Head of caudate nucleus (tissue), 42 donors: ENCODE results near the gene KCNE3.
"Not testable (repeated sequence)": the region's sequence is repeated elsewhere in the genome, so short reads cannot be mapped to it uniquely, and the experiment has no call there.

ENCODE experiments used
- DNase-seq, 42 donors: peaks; one replicate each; pipeline versions ENCODE4 v3.0.0 to v3.0.0-alpha.2; 2020 to 2021; ENCODE audit warnings: mixed read lengths in 7 of 42
- intact Hi-C: fragments of 100-400 bp; cut with DNase I; formaldehyde crosslinking; loops from one replicate; pipeline ENCODE4 v1.15.0; 2022

Gene KCNE3

DNA sequence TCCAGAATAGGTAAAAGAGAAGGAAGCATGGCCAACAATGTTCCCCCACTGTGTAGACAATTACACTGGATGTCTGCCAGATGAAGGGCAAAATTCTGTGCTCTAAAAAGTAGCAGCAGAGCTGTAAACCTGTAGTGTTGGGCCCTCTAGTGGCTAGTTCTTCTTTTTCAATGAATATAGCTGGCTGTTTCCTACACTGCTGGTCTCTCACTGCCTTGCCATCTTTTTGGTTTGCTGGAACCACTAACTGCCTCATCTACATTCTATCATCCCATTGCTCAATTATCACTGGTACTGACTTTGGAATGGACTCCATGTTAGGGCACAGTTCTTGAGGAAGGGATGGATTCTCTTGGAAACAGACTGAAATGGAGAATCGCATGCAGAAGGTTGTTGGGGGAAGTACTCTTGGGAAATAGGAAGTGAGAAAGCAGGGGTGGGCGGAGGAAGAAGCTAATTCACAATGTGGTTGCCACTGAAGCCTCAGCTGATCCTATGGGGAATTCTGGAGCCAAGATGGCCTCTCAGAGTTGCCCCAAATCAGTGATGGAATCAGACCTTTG is 17.9 kb downstream of the KCNE3 start:
- peak in 28 of 42 donors; percentile 14 to 80 (median 53) for DNase-seq
- intact Hi-C loops, result loop anchor here (5.0 kb wide), 1 partner anchor 52 kb away; the partner anchor contains the start of gene PGM2L1

DNA sequence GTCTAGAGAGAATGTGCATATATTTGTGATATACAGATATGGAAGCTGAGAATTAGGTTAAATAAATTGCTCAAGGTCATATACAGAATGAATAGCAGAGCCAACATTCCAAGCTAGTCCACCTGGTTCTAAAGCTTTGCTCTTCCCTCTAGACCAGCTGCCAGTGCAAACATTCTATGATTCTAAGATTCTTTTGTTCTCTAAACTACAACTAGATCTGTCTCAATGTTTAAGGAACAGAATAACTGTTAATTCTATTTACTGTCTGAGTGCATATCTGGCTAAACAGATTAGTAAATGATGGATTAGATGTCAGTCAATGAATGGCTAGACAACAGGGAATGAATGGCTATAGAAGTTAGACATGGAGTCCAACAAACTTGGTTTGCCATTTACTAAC is 19.6 kb downstream of the KCNE3 start:
- intact Hi-C loops, result loop anchor here (5.0 kb wide), 1 partner anchor 50 kb away; the partner anchor contains the start of gene PGM2L1
- DNase-seq, result no peak

DNA sequence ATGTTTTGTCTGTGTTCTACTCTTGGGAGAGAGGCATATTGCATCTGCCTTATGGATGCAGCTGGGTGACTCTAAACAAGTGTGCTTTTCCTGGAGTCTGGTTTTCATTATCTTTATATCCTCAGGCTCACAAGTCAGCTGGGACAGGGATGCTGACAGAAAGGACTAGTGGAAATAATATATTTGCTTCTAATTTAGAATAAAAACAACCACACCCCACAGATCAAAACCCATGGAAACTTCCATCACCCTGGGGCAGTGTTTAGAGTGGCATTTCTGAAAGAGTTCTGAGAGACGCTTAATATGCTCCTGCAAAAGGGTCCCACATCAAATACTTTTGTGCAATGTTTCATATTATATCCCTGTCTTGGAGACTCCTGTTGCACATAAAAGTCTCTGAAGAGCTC is 20.8 kb downstream of the KCNE3 start:
- intact Hi-C loops, result loop anchor here (5.0 kb wide), 1 partner anchor 49 kb away; the partner anchor contains the start of gene PGM2L1
- no peak for DNase-seq

DNA sequence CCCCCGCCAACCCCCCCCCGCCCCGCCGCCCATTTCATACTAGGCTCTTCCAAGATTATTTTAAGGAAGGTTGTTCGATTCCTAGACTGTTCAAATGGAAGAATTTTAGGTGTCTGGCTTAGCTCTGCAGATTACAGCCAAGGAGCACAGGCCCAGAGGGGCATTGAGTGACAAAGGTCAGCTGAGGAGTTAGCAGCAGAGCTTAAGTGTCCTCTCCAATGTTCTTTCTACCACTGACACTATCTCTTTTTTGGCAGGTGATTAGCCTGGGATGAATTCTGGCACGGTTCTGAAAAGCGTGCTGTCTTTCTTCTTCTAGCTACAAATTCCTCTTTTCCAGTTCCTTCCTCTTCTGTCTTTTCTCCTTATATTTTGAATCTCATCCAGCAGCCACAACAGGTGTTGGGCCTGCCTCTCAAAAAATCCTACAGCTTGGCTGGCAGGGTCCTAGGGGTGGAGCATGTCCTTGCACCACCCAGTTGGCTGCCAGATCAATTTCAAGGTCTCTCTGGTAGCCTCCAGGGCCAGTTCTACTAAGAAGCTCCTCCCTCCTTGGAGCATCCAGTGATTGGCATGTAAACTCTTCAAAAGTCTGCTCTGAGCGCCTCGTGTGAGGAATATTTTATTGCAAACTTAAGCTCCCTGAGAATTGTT is 23.0 kb downstream of the KCNE3 start:
- intact Hi-C loops, result no loop called here
- DNase-seq, result no peak

DNA sequence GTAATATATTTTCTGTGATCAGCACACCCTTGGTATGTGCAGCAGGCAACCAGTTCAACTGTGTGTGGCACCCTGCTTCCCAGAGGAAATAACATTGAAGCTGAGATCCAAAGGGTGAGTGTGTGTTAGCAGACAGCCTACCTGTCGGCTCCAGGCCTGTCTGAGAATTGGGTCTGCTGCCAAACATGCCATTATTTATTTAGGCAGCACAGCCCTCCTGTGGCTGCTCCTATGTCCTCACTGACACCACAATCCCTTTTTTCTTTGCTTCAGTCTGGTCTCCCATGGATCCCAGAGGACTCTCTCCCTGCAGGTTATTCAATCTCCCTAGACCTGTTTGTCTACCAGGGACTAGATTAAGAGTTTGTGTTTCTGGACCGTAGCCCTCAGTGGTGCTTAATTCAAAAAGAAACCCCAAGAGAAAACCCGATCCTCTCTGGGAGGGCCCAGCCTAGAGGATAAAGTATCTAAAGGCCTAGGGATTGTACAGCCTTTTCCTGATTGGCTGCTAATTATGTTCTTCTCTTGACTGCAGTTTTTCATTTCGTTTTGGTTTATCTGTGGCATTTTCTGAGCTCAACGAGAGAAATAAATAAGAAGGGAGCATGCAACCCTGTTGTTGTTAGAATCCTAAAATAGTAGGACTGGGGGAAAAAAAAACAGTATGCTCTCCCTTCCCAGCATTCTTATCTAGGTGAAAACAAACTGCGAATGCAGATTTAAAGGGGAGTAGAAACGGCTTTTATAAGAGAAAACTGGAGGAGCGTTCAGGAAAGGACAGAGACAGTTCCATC is 24.1 kb downstream of the KCNE3 start:
- intact Hi-C loops, result no loop called here
- DNase-seq, result no peak

DNA sequence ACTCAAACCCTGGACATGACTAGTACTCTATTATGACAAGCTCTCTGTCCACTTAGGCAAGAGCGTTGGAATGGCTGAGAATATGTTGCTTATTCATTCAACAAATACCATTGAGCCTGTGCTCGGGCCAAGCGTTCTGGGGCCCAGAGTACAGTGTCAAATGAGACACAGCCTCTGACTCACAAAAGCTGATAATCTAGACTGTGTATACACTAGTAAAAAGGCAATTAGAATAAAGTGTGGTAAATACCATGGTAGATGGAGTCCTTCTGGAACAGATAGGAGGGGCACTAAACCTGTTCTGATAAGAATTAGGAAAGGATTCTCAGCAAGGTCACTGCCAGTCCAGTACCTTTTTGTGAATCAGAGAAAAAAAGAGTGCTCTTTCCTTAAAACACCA is 24.7 kb downstream of the KCNE3 start:
- no peak for DNase-seq
- intact Hi-C loops, result no loop called here

DNA sequence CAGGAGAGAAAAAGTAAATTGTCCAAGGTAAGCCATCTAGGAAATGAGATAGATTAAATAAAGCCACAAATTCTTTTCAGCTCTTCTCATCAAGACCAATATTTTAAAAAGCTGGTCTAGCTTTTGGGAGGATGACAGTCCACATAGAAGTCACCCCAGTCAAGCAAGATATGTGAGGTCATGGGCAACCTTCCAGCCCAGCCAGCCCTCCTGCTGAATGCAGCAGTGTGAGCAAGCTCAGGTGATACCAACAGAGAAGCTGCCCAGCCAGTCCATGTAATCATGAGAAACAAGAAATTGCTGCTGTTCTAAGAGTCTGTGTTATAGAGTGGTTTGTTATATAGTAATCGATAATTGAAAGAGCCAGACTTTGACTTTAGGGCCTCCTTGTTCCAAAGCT is 28.7 kb downstream of the KCNE3 start:
- intact Hi-C loops, result no loop called here

DNA sequence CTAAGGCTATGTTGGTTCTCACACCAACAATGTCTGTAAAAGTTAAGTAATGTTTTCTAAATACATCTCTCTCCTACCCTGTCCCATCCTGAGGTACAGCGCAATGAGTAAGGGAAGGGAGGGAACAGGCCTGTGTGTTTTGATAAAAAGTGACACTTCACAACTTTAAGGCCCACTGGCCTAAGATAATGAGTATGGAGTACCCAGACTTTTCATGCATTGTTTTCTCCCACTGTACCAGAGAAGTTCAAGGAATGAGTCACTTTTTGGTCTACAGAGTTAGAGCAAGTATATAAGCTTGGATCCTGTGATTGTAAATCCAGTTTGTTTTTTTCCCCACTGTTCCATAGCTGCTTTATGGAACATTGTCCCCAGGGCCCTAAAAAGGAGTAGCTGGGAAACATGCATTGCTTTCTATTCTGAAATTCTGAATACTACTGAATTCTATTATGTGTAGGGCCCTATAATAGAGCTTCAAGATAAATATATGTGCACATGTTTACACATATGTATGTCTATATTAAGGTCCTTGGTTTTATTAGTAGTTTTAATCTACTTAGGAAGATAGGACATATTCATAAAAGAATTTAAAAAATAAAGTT is 29.8 kb downstream of the KCNE3 start:
- intact Hi-C loops, result no loop called here
- DNase-seq, result no peak

More for the DNA sequence above, 28.7 kb downstream of the KCNE3 start:
- DNase-seq, result no peak

DNA sequence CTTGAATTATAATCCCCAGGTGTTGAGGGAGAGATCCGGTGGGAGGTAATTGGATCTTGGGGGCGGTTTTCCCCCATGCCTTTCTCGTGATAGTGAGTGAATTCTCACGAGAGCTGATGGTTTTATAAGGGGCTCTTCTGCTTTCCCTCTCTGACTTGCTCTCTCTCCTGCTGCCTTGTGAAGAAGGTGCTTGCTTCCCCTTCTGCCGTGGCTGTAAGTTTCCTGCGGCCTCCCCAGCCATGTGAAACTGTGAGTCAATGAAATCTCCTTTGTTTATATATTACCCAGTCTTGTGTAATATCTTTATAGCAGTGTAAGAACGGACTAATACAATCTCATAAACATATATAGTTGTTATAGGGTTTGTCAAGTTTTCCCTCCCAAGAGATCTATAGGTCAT is 32.8 kb downstream of the KCNE3 start:
- intact Hi-C loops, result no loop called here
- no peak for DNase-seq

DNA sequence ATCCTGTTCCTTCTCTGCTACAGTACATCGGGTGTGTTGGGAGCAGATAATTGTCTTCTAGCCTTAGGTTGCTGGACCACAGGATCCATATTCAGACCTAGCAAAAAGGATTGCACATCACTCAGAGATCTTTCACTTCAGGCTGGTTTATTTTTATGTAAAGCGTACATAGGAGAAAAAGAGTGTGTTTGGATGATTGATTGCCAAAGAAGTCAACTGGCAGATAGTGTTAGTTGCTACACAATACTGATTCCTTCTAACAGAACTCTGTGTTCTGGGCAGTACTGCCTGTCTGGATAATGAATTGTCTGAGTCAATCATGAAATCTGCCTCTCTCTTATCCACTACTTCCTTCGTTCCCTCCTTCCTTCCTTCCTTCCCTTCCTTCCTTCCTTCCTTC is 38.1 kb downstream of the KCNE3 start:
- intact Hi-C loops, result no loop called here
- DNase-seq, result no peak

DNA sequence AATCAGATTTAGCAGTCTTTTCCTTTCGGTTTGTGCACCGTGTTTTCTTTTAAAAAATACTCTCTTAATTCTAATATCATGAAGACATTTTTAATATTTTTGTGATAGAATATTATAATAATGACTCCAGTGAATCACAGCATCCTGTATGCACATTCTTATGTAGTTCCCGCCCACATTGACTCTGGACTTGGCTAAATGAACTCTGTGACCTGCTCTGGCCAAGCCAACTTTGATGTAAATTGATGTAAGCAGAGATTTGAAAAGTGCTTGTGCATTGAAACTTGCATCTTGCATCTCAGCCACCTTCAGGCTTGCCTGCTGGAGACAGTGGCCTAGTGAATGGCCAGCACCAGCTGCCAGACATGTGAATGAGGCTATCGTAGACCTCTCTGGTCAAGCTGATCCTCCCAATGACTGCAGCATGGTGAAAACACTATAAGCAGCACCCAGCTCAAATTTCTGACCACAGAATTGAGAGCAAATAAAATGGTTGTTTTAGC is 39.9 kb downstream of the KCNE3 start:
- intact Hi-C loops, result no loop called here
- DNase-seq, result no peak

DNA sequence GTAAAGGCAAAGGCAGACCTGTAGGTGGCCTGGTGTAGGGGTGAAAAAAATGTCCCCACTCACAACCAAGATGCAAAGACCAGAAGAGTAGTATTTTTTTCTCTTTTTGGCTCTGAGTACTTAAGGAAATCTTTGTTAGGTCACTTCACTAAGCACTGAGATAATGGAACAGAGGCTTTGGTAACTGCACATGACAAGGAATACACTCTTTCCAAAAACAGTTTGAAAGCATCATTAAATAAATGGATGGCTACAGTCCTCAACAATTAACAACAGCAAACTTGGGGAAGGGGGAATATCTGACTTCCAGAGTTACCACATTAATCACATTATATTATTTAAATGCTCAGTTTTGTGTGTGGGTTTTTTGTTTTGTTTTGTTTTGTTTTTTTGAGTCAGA is 42.2 kb downstream of the KCNE3 start:
- no peak for DNase-seq
- intact Hi-C loops, result no loop called here

DNA sequence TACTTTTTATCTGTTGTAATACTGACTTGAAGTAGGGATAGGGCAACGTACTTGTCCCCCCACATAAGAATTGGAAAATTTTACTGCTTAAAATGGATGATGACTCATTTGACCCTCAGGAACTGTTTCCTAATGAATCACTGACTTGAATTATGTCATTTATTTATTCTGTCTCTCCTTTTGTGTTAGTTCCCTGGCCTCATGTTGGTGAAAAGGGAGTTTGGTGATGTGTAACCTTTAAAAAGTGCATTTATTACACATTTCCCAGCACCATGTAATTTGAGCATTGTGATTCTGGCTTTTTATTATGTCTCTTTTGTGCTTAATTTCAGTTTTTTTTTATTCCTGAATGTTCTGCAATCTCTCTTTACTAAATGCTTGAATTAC is 48.8 kb downstream of the KCNE3 start:
- intact Hi-C loops, result no loop called here
- DNase-seq, result no peak

DNA sequence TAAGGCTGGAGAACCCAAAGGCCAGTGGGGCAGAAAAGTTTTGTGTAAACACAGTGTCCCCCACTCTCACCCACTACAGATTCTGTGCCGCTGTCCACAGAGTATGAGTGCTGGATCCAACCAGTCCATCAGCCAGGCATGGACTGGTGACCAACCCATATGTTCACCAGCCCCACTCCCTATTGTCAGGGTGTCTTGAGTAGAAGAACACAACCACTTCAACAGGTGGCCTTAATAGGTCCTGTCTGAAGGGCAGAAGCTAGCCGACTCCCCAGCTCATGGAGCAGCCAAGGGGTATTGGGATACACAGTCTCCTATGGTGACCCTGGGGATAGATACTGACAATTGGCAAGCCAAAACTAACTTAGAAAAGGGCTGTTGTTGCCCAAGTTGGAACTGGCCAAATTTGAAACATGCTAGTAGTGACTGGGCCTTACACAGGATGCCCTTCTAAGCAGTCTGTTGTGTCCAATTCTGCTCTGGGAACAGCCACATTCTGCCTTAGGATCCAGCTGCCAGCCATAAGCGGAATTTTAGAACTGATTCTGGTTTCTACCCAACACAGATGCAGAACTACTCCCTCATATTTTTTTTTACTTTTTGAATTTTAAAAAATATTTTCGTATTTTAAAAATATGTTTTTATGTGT is 49.4 kb downstream of the KCNE3 start:
- intact Hi-C loops, result no loop called here
- no peak for DNase-seq

DNA sequence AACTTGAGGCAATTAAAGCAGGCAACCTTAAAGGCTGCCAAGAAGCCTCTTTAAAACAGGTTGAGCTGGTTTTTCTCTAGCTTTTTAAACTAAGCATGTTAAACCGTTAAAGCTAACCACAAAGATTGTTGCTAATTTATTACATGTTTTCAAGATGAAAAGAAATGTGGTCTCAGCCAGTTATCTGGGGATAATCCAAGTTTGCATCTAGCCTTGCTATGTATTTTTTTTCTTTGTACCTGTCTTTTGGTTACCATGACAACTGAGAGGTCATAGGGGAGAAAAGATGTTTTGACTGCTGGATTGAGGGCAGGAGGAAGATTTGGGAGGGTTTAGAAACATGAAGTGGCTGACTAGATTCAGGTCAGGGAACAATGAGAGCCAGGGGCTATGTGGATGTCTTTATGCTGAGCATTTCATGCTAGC is 50.0 kb downstream of the KCNE3 start:
- intact Hi-C loops, result no loop called here
- no peak for DNase-seq

DNA sequence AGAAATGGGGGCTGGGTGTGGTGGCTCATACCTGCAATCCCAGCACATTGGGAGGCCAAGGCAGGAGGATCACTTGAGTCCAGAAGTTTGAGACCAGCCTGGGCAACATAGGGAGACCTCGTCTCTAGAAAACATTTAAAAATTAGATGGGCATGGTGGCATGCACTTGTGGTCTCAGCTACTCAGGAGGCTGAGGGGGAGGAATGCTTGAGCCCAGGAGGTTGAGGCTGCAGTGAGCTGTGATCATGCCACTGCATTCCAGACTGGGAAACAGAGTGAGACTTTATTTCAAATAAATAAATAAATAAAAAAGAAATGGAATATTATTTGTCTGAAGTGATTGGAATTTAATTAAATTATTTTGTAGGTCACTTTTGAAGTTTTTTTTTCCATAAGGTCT is 50.4 kb downstream of the KCNE3 start:
- intact Hi-C loops, result not testable (repeated sequence)

DNA sequence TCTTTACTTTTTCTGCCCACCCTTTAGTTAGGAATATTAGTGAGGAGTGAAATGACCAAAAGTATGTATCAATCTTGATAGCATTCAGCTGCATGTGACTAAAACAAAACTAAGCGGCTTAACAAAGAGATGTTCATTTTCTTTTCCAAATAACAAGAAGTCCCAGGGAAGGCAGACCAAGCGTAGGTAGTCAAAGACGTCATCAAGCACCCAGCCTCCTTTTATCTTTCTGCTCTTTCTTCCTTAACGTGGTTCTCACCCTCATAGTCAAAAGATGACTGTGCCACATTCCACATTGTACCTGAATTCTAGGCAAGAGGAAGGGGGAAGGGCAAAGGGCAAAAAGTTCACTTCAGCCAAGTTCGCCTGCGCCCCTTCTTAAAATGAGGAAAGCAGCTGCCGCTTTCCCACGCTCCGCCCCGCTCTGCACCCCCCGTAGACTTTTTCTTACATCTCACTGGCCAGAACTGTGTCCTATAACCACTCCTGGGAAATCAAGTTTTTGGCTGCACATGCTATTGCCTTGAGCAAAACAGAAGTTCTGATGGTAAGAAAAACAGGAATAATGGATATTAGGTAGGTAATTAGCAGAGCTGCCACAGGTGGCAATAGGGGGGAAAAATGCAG is 54.5 kb downstream of the KCNE3 start:
- DNase-seq, result no peak
- intact Hi-C loops, result no loop called here

More for the DNA sequence above, 50.4 kb downstream of the KCNE3 start:
- not testable (repeated sequence) for DNase-seq

DNA sequence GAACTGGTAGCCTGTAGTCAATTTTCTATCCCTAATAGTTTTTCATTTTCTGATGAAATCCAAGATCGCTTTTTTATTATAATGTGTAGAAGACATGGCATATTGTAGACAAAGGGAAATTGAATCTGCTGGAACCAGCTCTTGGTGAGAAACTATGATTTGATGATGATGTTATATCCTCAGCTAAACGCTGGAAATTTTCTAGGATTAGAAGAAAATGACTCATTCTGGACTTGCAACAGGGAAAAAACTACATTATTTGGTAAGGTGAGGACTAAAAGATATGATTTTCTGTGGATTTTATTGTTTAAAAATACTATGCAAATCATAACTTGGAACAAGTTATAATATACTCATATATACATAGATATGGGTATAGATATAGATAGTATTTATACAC is 55.0 kb downstream of the KCNE3 start:
- DNase-seq, result no peak
- intact Hi-C loops, result no loop called here

DNA sequence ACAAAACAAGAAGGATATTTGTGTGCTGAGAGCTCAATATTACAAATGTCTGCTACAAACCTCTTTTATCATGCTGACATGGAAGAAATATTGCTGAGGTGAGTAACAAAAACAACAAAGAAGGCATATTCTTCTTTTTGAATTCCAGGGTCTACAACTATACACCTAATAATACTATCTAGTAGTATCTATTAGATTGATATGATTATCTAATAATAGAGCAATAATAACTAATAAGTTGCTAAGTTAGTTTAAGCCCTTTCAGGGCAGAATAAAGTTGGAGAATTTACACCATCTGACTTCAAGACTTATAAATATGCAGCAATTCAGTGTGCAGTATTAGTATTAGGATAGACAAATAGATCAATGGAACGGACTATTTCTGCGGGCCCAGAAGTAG is 57.7 kb downstream of the KCNE3 start:
- intact Hi-C loops, result no loop called here
- no peak for DNase-seq
